Muscle of leg (tissue), 11 donors: Measurements from ENCODE around the gene NFIA. TPM values are rescaled to one million over a fixed set of nuclear protein-coding genes. Genes with fewer than 3 reads are reported as not detected.
A peak's percentile ranks its signal among the peaks of the same experiment; 100 is the strongest.

Source experiments
- DNase-seq: peaks from one replicate; pipeline ENCODE4 v3.0.0; 2013
- H3K27ac ChIP-seq: one replicate; pipeline ENCODE4 v1.5.1; 2013; ENCODE audit warnings: mild to moderate bottlenecking, low read length, control low read depth
- H3K27me3 ChIP-seq: one replicate; pipeline ENCODE4 v1.6.1; 2013; ENCODE audit warnings: low read length; ENCODE audit not compliant: control insufficient read depth, insufficient read depth
- H3K36me3 ChIP-seq: one replicate; pipeline ENCODE4 v1.6.1; 2013; ENCODE audit warnings: low read length; ENCODE audit not compliant: control insufficient read depth, insufficient read depth
- H3K4me1 ChIP-seq: one replicate; pipeline ENCODE4 v1.6.1; 2013; ENCODE audit warnings: low read length; ENCODE audit not compliant: control insufficient read depth, insufficient read depth
- H3K4me3 ChIP-seq: one replicate; pipeline ENCODE4 v1.5.1; 2013; ENCODE audit warnings: low read length, control low read depth
- H3K9me3 ChIP-seq: replicated peaks from 2 replicates; pipeline ENCODE4 v1.6.1; 2013; ENCODE audit warnings: low read depth, low read length; ENCODE audit not compliant: control insufficient read depth
- WGBS: methylation state at CpG from one replicate; pipeline ENCODE4 v1.1.5; 2013; ENCODE audit warnings: missing lambda C conversion rate; ENCODE audit not compliant: insufficient coverage; 5-methylcytosine and 5-hydroxymethylcytosine counted together
- polyA plus RNA-seq, 8 donors: library from polyadenylated mRNA; unstranded; fragments of 120-200 nt; gene quantifications; one replicate each; pipeline versions ENCODE4 v1.2.1 to v1.2.3, GENCODE V29; 2013; ENCODE audit warnings: inconsistent platforms in 1 of 8, low replicate concordance in 1 of 8; ENCODE audit not compliant: insufficient read length in 8 of 8, insufficient read depth in 1 of 8
- total RNA-seq: library from RNA; stranded (reverse); fragments of 120-200 nt; gene quantifications from one replicate; pipeline ENCODE4 v1.2.4, GENCODE V29; 2013

The NFIA gene
- total and polyA plus RNA-seq, 9 donors = 21.6 to 41.0 (median 29.7) TPM

DNA sequence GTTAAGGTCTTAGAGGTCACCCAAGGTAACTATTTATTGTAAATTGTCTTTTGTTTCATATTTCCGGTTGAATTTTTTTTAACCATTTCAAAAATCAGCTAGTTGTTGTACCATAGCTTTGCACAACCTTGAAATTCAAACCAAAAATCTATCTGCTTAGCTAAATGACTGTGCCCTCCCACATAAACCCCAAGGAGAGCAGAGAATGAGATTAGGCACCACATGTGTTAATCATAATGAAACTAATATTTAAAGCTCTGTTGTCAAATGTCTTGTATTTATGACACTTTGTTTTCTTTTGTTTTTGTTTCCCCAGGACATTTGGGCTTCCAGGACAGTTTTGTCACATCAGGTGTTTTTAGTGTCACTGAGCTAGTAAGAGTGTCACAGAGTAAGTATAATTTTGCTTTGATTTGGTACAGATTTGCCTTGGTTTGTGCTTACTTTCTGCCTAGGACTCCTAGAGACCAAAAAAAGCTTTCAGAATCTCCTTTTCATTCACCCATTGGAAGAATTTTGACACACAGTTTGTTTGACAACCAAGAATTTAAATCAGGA, 249.9 kb downstream of the NFIA start:
- no peak overlapping the region for H3K27ac ChIP-seq
- WGBS = no CpG with 5 or more reads among the region's 1 CpG
- peaks cover 3% of the 10 kb centered on the region for H3K36me3 ChIP-seq
- DNase-seq = no peak
- H3K4me1 ChIP-seq = peaks cover 13% of the 10 kb centered on the region
- H3K27me3 ChIP-seq = no peaks in the 10 kb centered on the region
- no peak overlapping the region for H3K4me3 ChIP-seq
- H3K9me3 ChIP-seq = no peaks in the 10 kb centered on the region

DNA sequence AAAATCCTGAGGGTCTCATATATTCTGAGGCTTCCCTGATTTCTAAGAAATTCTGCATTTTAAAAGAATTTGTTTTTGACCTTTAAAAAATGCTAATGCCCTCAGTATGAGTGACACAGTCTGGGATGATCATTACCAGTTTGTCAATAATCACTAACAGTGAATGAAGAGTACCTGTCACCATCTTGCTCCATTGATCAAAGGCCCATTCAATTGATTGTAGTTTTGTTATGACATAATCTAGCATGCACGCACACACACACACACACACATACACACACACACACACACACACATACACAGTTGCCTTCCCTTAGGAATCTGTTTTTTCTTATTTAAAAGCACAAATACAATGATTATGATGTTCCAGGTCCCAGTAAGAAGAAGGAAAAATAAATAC, 250.4 kb downstream of the NFIA start:
- Histone ChIP-seq H3K9me3 (no peaks in the 10 kb centered on the region), H3K4me3 (no peak overlapping the region), H3K27ac (no peak overlapping the region), H3K4me1 (peaks cover 16% of the 10 kb centered on the region), H3K27me3 (no peaks in the 10 kb centered on the region), H3K36me3 (peaks cover 3% of the 10 kb centered on the region)
- no CpG with 5 or more reads among the region's 1 CpG for WGBS
- DNase-seq = no peak

DNA sequence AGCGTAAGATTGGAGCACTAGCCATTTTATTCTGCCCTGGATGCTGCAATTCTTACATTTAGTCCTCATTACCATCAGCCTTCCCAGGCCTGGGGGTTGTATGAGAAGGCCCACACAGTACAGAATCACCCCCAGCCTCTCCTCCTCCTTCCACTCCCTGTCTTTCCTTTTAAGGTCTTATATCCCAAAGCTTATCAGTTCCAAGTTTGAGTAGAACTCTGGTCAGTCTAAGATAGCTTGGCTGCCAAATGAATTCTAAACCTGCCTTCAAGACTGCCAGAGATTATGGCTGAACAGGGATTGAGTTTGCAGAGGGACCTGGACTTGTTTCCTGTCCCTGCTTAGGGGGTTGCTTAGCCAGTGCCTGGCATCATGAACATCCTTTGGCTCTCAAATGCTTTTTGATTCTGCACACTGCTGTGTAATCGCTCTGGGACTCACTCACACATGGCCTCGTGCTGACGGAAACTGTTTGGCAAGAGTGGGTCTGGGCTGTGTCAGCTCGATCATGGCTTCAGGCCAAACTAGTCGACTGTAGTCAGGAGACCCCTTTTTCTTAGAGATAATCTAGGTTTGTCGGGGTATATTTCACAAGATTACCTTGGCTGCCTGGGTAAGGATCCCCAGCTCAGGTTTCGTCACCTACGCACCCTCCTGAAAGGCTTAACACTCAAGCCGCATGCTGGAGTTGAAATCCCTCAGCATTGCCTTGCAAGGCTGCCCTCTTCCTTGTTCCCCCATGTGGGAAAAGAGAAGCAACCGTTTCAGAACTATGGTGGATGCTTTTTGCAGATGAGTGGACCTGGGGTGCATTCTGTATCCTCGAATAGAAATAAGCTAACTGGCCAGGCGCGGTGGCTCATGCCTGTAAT, 252.6 kb downstream of the NFIA start:
- Histone ChIP-seq H3K4me1 (peaks cover 21% of the 10 kb centered on the region), H3K4me3 (no peak overlapping the region), H3K27me3 (no peaks in the 10 kb centered on the region), H3K27ac (no peak overlapping the region), H3K36me3 (peaks cover 3% of the 10 kb centered on the region), H3K9me3 (no peaks in the 10 kb centered on the region)
- DNase-seq = peak; percentile 77
- WGBS = 36% methylated on average over 7 of the region's 14 CpGs

DNA sequence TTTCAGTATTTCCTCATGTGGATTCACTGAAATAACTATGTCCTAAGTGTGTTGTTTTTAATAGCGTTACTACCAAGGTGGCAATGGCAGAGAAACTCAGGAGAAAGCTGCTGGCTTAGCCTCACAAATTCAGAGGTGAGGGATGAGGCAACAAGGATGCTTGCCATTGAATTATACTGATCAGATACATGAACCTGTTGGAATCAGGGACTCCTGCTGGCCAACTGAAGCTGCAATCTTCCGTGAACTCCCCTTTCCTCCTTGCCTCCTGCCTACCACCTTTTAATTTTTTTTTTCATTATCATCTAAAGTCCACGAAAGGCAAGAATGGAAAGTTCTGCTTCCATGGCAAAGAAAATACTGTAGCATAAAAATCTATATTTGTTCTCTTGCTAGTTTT, 254.7 kb downstream of the NFIA start:
- WGBS = 71% methylated on average over 2 of the region's 3 CpGs
- Histone ChIP-seq H3K4me3 (no peak overlapping the region), H3K27me3 (no peaks in the 10 kb centered on the region), H3K36me3 (peaks cover 3% of the 10 kb centered on the region), H3K9me3 (no peaks in the 10 kb centered on the region), H3K27ac (peak overlapping the region; percentile 85), H3K4me1 (peaks cover 21% of the 10 kb centered on the region)
- DNase-seq = no peak

DNA sequence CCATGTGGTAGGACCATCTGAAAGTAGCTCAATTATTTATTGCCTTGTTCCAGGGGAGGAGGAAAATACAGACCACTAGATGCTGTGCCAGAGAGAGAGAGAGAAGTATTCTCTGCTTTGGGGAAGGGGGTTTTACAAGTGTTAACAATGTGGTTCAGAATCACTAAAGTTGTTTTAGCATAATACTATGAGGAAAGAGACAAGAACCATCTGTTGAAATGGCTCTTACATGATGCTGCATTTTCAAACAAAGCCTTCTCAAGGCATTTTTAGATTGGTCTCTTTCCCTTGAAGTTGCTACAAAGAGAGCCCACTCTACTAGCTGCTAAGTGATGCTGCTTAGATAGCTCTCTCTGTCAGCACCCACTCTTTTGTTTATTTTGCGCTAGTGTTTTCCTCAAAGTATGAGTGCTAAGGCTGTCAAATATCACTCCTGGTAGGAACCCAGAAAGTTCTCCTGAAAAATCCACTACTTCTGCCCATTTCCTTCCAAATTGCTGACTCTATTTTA, 255.1 kb downstream of the NFIA start:
- Histone ChIP-seq H3K27ac (peak overlapping the region; percentile 85), H3K4me3 (no peak overlapping the region), H3K9me3 (no peaks in the 10 kb centered on the region), H3K27me3 (no peaks in the 10 kb centered on the region), H3K4me1 (peaks cover 21% of the 10 kb centered on the region), H3K36me3 (peaks cover 3% of the 10 kb centered on the region)
- peak; percentile 31 for DNase-seq
- WGBS = no CpG with 5 or more reads among the region's 1 CpG

DNA sequence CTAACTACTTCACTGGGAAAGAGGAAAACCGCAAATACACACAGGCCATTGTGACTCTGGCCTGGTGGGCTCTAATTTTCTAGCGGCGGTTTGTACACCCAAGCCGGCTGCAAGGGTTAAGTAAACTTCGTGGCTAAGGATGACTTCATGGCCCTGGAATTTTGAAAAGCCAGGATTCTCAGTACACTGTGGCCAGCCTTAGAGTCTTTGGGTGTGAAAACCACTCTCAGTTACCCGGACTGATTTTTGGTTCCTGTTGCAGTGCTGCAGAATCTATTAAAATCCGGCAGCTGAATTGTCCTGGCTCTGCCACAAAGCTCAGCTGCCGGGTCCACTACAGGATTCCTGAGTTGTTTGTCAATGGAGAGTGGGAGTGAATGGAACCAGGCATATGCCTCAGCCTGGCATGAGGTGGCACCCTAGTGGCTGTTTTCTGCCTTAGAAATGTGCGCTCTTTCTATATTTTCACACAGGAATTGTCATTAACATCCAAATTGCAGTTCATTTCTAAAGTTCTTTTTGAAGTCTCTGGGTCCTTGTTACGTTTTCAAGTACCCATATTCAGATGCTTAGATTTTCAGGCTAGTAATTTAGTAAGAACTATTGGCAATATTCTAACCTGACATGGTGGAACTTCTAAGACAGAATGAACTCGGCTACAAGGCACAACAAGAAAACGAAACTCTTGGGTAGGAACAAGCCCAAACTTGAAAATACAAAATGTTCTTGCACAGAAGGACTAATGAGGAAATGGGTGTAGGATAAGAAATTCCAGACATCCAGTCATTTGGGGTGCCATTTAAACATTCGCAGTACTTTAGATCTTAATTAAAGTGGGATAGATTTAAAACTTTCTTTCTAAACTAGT, 255.9 kb downstream of the NFIA start:
- no peaks in the 10 kb centered on the region for H3K27me3 ChIP-seq
- peak; percentile 93 for DNase-seq
- H3K4me1 ChIP-seq = peaks cover 21% of the 10 kb centered on the region
- 28% methylated on average over 9 of the region's 13 CpGs for WGBS
- no peak overlapping the region for H3K4me3 ChIP-seq
- peaks cover 3% of the 10 kb centered on the region for H3K36me3 ChIP-seq
- no peaks in the 10 kb centered on the region for H3K9me3 ChIP-seq
- peak overlapping the region; percentile 85 for H3K27ac ChIP-seq

DNA sequence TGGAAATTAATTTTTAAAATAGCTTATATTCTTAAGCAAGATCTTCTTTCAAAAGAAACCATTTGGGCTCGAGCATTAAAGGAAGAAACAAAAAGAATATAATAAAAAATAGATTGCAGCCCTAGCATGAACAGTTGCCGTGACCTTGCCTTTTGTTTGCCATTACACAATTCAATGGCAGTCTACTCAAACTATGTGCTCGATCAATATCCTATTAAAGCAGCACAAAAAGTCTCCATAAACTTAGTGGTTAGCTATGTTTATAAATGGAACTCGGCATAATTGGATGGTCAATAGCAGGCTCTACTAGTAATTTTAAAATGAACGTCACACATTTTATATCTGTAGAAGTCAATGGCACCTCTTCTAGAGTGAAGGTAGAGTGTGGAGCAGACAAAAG, 256.5 kb downstream of the NFIA start:
- Histone ChIP-seq H3K36me3 (no peaks in the 10 kb centered on the region), H3K27me3 (no peaks in the 10 kb centered on the region), H3K4me3 (no peak overlapping the region), H3K9me3 (no peaks in the 10 kb centered on the region), H3K4me1 (peaks cover 21% of the 10 kb centered on the region), H3K27ac (peak overlapping the region; percentile 85)
- no CpG with 5 or more reads among the region's 5 CpGs for WGBS
- DNase-seq = no peak

DNA sequence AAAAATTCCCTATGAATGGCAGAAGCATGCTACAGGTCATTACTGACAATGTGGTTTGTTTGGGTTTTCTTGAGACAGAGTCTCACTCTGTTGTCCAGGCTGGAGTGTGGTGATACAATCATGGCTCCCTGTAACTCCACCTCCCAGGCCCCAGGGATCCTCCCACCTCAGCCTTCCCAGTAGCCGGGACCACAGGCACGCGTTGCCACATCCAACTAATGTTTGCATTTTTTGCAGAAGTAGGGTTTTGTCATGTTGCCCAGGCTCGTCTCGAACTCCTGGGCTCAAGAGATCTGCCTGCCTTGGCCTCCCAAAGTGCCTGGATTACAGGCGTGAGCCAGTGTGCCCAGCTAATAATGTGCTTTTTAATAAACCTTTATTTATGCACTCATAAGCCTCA, 259.1 kb downstream of the NFIA start:
- DNase-seq = no peak
- H3K36me3 ChIP-seq = no peaks in the 10 kb centered on the region
- peaks cover 12% of the 10 kb centered on the region for H3K4me1 ChIP-seq
- H3K9me3 ChIP-seq = no peaks in the 10 kb centered on the region
- H3K27ac ChIP-seq = no peak overlapping the region
- no peak overlapping the region for H3K4me3 ChIP-seq
- H3K27me3 ChIP-seq = no peaks in the 10 kb centered on the region
- no CpG with 5 or more reads among the region's 6 CpGs for WGBS

DNA sequence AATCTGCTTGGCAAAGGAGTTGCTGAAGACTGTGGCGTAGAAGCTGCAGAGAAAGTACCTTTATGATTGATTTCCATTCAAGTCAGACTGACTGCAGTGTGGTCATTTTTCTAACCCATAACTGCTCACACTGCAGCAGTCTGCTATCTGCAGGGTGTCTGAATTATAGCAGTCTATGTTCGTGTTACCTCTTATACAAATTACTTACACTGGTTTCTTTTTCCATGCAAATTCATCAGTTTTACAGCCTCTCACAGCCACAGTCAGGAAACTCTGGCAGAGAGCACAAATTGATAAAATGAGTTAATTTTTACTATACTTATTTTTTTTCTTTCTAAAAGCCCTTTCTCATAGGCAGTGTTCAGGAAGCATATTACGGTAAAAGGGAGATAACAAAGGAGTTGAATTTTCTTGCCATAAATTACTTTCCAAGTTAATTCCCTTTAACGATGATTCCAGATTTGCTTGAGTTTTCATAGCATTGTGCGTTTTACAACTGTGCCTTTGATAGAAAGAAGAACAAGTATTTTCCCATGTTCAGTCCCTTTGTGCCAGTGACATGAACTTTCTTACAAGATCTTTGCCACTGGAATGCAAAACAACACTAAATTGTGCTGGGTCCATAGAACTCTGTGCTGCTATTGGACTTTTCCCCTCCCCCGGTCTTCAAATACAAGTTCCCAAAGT, 261.5 kb downstream of the NFIA start:
- peak; percentile 59 for DNase-seq
- Histone ChIP-seq H3K4me1 (no peaks in the 10 kb centered on the region), H3K36me3 (peaks cover 4% of the 10 kb centered on the region), H3K27me3 (no peaks in the 10 kb centered on the region), H3K9me3 (no peaks in the 10 kb centered on the region), H3K27ac (no peak overlapping the region), H3K4me3 (no peak overlapping the region)
- 67% methylated on average over 1 of the region's 6 CpGs for WGBS
